ENCODE measurements around the gene CHMP6. TPM values are rescaled to one million over a fixed set of nuclear protein-coding genes. Genes with fewer than 3 reads are reported as not detected.

CHMP6 gene
- total and polyA plus RNA-seq, 10 donors, result 23.0 to 41.1 (median 30.8) TPM

- intact Hi-C loops (cut with DNase I; ENCODE audit: low total_unique reads), result no loop called here
- WGBS, 5 donors, result 6 to 11% (median 7%) methylated on average over 22 of the region's 22 CpGs
- Histone ChIP-seq H3K27me3 (replicated peaks in 1 of 7) (peaks cover 0 to 62% (median 2%) of the 10 kb centered on the region in 7 donors), H3K27ac (peak overlapping the region in 6 of 8 donors; percentile 3 to 80 (median 60)), H3K9me3 (no peaks in the 10 kb centered on the region), H3K36me3 (peaks cover 0 to 4% (median 0%) of the 10 kb centered on the region in 6 donors), H3K4me3 (peak overlapping the region; percentile 33 to 87 (median 64)), H3K4me1 (peaks cover 17 to 74% (median 50%) of the 10 kb centered on the region in 6 donors)
- TF ChIP-seq POLR2A (IDR thresholded peaks at IDR 0.05), result no peak
- TF ChIP-seq POLR2AphosphoS5 (IDR thresholded peaks at IDR 0.05), result peak in 1 of 3 donors; percentile 28
- DNase-seq, result peak; percentile 78
Measured at GRCh38 chr17:81033535-81034167, 42.0 kb downstream of the CHMP6 start.

- TF ChIP-seq POLR2A (IDR thresholded peaks at IDR 0.05) (no peak), POLR2AphosphoS5 (IDR thresholded peaks at IDR 0.05) (no peak), CTCF (IDR thresholded peaks at IDR 0.05 in 8 of 11, conservative IDR thresholded peaks at IDR 0.05 in 3 of 11) (no peak)
- H3K27ac ChIP-seq, result peak overlapping the region in 6 of 8 donors; percentile 3 to 80 (median 60)
- DNase-seq, result no peak
- peaks cover 0 to 4% (median 0%) of the 10 kb centered on the region in 6 donors for H3K36me3 ChIP-seq
- H3K4me3 ChIP-seq, result peak overlapping the region; percentile 33 to 87 (median 64)
- 0 to 2% (median 1%) methylated on average over 20 to 49 of the region's 49 CpGs for WGBS, 5 donors
- peaks cover 0 to 55% (median 0%) of the 10 kb centered on the region in 7 donors for H3K27me3 ChIP-seq (replicated peaks in 1 of 7)
- H3K9me3 ChIP-seq, result no peaks in the 10 kb centered on the region
- intact Hi-C loops (cut with DNase I; ENCODE audit: low total_unique reads), result no loop called here
- peaks cover 17 to 75% (median 50%) of the 10 kb centered on the region in 6 donors for H3K4me1 ChIP-seq
Measured at GRCh38 chr17:81034168-81034777, 42.6 kb downstream of the CHMP6 start.

- intact Hi-C loops (cut with DNase I; ENCODE audit: low total_unique reads), result no loop called here
- 0 to 3% (median 0%) methylated on average over 8 to 92 of the region's 92 CpGs for WGBS, 5 donors
Measured at GRCh38 chr17:81034779-81035520, 43.3 kb downstream of the CHMP6 start, which contains the start of gene BAIAP2. Gene BAIAP2, plus strand, starts transcription at chr17:81035151. Its CDS starts 104 bp downstream, at chr17:81035255.

More at GRCh38 chr17:81034779-81035520, 43.3 kb downstream of the CHMP6 start, which contains the start of gene BAIAP2:
- TF ChIP-seq CTCF (IDR thresholded peaks at IDR 0.05 in 8 of 11, conservative IDR thresholded peaks at IDR 0.05 in 3 of 11) (no peak), POLR2AphosphoS5 (IDR thresholded peaks at IDR 0.05) (peak; percentile 97 to 98 (median 98)), POLR2A (IDR thresholded peaks at IDR 0.05) (peak; percentile 58 to 95 (median 80))
- Histone ChIP-seq H3K9me3 (no peaks in the 10 kb centered on the region), H3K27ac (peak within 1 kb of the TSS in 6 of 8 donors; percentile 3 to 80 (median 64)), H3K4me1 (peaks cover 17 to 78% (median 50%) of the 10 kb centered on the region in 6 donors), H3K27me3 (replicated peaks in 1 of 7) (peaks cover 0 to 49% (median 0%) of the 10 kb centered on the region in 7 donors), H3K4me3 (peak within 1 kb of the TSS; percentile 48 to 87 (median 64)), H3K36me3 (peaks cover 0 to 4% (median 0%) of the 10 kb centered on the region in 6 donors)
- peak; percentile 97 for DNase-seq
